ENCODE results near the gene OTOP2.
A peak's percentile ranks its signal among the peaks of the same experiment; 100 is the strongest.

Gene OTOP2

DNA sequence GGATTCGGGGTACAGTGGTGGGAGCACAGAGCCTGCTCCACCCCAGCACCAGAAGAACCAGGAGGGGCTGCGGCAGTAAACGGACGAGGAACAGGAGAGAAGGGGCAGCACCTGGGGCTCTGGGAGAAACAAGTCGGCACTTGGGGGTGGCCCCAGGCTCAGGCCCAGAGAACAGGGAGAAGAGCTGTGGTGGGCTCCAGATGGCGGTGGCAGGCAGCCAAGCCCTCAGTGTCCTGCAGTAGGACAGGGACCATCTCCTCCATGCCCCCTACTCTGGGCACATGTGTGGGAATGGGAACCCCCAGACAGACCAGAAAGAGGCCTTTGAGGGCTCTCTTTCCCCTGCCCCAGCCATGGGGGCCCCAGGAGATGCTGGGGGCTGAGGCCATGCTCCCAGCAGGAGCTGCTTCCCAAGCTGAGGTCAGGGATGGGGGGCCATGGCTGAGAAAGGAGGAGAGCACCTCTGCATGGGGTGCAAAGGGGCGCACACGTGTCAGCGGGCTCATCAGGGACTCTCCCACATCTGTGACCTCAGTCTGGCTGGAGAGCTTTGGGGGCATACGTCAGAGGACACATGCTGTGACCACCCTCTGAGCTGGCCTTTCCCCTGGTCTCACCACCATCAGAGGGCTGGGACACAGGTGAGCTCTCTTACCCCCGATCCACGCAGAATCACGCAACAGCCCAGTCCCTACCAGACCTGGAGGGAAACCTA, 7.8 kb upstream of the OTOP2 start:
- no peak for DNase-seq (ENCODE audit: low read depth)
- H3K4me3 ChIP-seq (ENCODE audit: low read depth, low read length): no peak overlapping the region
- TF ChIP-seq, protein P1, sequence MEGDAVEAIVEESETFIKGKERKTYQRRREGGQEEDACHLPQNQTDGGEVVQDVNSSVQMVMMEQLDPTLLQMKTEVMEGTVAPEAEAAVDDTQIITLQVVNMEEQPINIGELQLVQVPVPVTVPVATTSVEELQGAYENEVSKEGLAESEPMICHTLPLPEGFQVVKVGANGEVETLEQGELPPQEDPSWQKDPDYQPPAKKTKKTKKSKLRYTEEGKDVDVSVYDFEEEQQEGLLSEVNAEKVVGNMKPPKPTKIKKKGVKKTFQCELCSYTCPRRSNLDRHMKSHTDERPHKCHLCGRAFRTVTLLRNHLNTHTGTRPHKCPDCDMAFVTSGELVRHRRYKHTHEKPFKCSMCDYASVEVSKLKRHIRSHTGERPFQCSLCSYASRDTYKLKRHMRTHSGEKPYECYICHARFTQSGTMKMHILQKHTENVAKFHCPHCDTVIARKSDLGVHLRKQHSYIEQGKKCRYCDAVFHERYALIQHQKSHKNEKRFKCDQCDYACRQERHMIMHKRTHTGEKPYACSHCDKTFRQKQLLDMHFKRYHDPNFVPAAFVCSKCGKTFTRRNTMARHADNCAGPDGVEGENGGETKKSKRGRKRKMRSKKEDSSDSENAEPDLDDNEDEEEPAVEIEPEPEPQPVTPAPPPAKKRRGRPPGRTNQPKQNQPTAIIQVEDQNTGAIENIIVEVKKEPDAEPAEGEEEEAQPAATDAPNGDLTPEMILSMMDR (conservative IDR thresholded peaks at IDR 0.05; ENCODE audit: low read depth, low read length): no peak

DNA sequence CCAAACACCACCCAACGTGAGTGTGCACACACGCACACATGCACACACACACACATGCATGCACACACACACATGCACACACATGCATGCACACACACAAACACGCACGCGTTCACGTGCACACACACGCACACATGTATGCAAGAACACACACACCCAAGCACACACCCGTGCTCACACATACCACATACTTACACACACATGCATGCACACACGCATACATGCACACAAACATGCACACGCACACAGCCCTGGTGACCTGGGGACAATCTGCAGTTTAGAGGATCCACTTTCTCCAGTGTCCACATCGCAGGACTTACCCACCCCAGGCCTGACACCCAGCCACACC, 7.2 kb upstream of the OTOP2 start:
- no peak for DNase-seq (ENCODE audit: low read depth)
- H3K4me3 ChIP-seq (ENCODE audit: low read depth, low read length): no peak overlapping the region
- TF ChIP-seq, protein P1 (conservative IDR thresholded peaks at IDR 0.05; ENCODE audit: low read depth, low read length): no peak

DNA sequence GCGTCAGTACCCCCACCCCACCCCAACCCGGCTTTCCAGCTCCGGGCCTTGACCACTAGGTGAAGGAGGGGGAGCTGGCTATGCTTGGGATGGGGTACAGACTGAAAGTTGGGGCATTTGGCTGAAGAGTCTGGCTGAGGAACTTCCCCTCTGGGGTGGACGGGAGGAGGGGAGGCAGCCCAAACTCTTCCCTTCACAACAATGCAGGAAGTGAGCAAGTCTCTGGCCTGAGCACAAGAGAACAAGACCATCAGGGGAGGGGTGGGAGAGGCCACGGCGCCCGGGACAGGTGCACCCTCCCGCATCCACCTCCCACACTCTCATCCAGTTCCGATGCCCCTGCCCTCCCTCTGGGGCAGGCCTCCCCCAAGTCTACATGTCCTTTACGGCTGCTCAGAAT, 6.6 kb upstream of the OTOP2 start:
- TF ChIP-seq, protein P1 (conservative IDR thresholded peaks at IDR 0.05; ENCODE audit: low read depth, low read length): no peak
- no peak overlapping the region for H3K4me3 ChIP-seq (ENCODE audit: low read depth, low read length)
- DNase-seq (ENCODE audit: low read depth): no peak

GRCh38 chr17:74918906-74919305, 5.2 kb upstream of the OTOP2 start:
- no peak overlapping the region for H3K4me3 ChIP-seq (ENCODE audit: low read depth, low read length)
- no peak for DNase-seq (ENCODE audit: low read depth)
- TF ChIP-seq, protein P1 (conservative IDR thresholded peaks at IDR 0.05; ENCODE audit: low read depth, low read length): no peak

- DNase-seq (ENCODE audit: low read depth): peak; percentile 9
- TF ChIP-seq, protein P1 (conservative IDR thresholded peaks at IDR 0.05; ENCODE audit: low read depth, low read length): peak; percentile 38
- H3K4me3 ChIP-seq (ENCODE audit: low read depth, low read length): no peak overlapping the region
Observed at GRCh38 chr17:74919440-74920305, 4.4 kb upstream of the OTOP2 start.

GRCh38 chr17:74920306-74920620, 3.8 kb upstream of the OTOP2 start:
- TF ChIP-seq, protein P1 (conservative IDR thresholded peaks at IDR 0.05; ENCODE audit: low read depth, low read length): no peak
- H3K4me3 ChIP-seq (ENCODE audit: low read depth, low read length): no peak overlapping the region
- no peak for DNase-seq (ENCODE audit: low read depth)
